ENCODE results near the gene UCKL1.
"Not testable (repeated sequence)": the region's sequence is repeated elsewhere in the genome, so short reads cannot be mapped to it uniquely, and the experiment has no call there.

UCKL1 gene

DNA sequence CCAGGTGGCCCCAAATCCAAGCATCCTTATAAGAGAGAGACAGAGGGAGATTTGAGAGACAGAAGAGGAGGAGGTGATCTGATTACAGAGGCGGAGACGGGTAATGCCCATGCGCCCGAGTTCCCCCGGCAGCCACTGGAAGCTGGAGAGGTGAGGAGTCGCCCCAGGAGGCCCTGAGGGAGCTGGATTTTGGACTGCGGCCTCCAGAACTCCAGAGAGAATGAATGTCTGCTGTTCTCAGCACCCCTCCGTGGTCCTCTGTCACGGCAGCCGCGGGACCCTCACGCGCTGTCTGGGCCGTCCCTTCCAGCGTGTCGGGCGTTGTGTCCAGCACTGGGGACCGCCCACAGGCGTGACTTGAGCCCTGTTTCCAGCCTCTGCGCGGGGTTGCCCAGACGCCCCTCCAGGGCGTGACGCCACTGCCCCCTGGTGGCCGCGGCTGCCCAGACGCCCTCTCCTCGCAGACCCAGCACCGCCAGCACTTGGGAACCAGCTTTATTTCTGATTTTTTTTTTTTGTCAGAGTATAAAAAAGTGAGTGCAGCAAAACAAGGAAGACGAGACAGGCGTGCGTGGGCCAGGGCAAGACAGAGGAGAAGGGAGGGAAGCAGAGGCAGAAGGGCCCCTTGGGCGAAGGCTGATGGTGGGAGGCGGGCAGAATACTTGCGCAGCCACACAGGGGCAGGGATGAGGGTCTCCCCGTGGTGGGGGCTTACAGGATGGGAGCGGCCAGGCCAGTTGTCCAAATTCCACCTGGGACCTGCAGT, 17.6 kb upstream of the UCKL1 start:
- TF ChIP-seq, protein P1, sequence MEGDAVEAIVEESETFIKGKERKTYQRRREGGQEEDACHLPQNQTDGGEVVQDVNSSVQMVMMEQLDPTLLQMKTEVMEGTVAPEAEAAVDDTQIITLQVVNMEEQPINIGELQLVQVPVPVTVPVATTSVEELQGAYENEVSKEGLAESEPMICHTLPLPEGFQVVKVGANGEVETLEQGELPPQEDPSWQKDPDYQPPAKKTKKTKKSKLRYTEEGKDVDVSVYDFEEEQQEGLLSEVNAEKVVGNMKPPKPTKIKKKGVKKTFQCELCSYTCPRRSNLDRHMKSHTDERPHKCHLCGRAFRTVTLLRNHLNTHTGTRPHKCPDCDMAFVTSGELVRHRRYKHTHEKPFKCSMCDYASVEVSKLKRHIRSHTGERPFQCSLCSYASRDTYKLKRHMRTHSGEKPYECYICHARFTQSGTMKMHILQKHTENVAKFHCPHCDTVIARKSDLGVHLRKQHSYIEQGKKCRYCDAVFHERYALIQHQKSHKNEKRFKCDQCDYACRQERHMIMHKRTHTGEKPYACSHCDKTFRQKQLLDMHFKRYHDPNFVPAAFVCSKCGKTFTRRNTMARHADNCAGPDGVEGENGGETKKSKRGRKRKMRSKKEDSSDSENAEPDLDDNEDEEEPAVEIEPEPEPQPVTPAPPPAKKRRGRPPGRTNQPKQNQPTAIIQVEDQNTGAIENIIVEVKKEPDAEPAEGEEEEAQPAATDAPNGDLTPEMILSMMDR (IDR thresholded peaks at IDR 0.05; ENCODE audit: low read depth, low read length): peak; percentile 80
- H3K27me3 ChIP-seq (ENCODE audit: insufficient read depth, low read depth, severe bottlenecking): no peaks in the 10 kb centered on the region
- DNase-seq: peak; percentile 75
- H3K4me3 ChIP-seq (ENCODE audit: low read depth, low read length): peak overlapping the region; percentile 37
- no peaks in the 10 kb centered on the region for H3K36me3 ChIP-seq
- H3K9me3 ChIP-seq (ENCODE audit: severe bottlenecking): no peaks in the 10 kb centered on the region
- no peak overlapping the region; the same call in 1 of the 2 replicates for H3K27ac ChIP-seq

DNA sequence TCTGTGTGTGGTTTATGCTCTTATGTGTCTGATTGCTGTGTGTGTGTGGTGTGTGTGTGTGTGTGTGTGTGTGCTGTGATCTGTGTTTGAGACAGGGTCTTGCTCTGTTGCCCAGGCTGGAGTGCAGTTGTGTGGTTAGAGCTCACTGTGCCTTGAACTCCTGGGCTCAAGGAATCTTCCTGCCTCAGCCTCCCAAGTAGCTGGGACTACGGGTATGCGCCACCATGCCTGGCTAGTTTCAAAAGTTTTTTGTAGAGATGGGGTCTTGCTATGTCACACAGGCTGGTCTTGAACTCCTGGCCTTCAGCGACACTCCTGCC, 16.9 kb upstream of the UCKL1 start:
- Histone ChIP-seq H3K27me3 (ENCODE audit: insufficient read depth, low read depth, severe bottlenecking) (no peaks in the 10 kb centered on the region), H3K4me3 (ENCODE audit: low read depth, low read length) (no peak overlapping the region), H3K9me3 (ENCODE audit: severe bottlenecking) (no peaks in the 10 kb centered on the region), H3K36me3 (no peaks in the 10 kb centered on the region), H3K27ac (no peak overlapping the region)
- DNase-seq: no peak
- TF ChIP-seq, protein P1 (IDR thresholded peaks at IDR 0.05; ENCODE audit: low read depth, low read length): no peak

DNA sequence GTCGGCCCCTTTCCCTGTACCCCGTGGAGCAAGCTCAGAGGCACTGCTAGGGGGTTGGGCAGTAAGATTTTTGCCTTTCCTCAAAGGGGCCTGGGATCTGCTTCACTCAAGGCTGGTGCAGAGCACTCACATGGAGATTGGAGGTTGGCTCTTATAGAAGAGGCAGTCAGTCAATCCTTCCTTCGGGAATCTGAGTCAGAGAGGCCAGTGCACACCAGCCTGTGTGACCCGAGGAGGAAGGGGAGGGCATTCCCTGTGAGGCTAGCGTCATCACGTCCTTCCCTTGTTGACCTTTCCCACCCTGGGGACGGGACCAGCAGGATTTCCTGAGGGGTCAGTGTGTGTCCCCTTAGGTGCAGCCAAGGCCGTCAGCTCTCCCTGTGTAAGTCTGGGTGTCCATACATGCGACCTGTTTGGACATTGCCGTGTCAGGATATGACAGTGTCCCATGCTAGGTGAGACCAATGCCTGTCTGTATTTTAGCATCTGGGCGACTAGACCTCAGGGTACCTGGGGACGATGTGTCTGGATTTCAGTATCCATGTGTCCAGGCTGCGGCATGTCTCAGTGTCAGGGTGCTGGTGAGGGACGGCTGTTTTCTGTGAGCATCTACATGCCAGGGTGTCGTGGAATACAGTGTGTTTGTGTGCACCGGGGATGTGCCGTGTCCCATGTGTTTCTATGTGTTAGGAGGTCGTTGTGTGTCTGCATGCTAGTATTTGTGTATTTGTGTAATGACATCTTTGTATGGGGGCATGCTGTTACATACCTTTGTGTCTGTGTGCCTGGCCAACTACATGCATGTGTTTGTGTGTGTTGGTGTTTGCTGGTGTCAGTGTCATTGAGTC, 16.3 kb upstream of the UCKL1 start:
- H3K4me3 ChIP-seq (ENCODE audit: low read depth, low read length): no peak overlapping the region
- H3K27ac ChIP-seq: no peak overlapping the region
- no peaks in the 10 kb centered on the region for H3K36me3 ChIP-seq
- TF ChIP-seq, protein P1 (IDR thresholded peaks at IDR 0.05; ENCODE audit: low read depth, low read length): no peak
- no peaks in the 10 kb centered on the region for H3K27me3 ChIP-seq (ENCODE audit: insufficient read depth, low read depth, severe bottlenecking)
- H3K9me3 ChIP-seq (ENCODE audit: severe bottlenecking): no peaks in the 10 kb centered on the region
- no peak for DNase-seq

DNA sequence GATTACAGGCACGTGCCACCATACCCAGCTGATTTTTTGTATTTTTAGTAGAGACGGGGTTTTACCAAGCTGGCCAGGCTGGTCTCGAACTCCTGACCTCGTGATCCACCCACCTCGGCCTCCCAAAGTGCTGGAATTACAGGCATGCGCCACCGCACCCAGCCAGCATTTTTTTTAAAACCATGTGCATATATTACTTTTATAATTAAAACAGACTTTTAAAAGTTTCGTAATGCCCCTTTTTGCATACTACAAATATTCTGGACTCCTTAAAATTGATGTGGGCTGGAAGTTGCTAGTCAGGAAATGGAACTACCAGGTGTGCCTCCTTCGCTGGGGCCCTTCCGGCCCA, 15.7 kb upstream of the UCKL1 start:
- H3K4me3 ChIP-seq (ENCODE audit: low read depth, low read length); DNase-seq; H3K27ac ChIP-seq: not testable (repeated sequence)

DNA sequence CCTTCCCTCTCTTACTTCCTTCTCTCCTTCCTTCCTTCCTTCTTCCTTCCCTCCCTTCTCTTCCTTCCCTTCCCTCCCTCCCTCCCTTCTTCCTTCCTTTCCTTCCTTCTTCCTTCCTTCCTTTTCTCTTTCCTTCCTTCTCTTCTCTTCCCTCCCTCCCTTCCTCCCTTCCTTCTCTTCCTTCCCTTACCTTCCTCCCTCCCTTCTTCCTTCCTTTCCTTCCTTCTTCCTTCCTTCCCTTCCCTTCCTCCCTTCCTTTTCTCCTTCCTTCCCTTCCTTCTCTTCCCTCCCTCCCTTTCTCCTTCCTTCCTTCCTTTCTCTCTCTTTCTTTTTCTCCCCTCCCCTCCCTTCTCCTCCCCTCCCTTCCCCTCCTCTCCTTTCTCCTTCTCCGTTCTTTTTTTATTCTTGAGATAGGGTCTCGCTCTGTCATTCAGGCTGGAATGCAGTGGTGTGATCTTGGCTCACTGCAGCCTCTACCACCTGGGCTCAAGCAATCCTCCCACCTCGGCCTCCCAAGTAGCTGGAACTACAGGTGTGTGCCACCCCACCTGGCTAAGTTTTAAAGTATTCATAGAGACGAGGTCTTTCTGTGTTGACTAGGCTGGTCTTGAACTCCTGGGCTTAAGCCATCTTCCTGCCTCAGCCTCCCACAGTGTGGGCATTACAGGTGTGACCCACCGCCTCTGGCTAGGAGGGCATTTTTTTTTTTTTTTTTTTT, 14.7 kb upstream of the UCKL1 start:
- DNase-seq: no peak
- H3K9me3 ChIP-seq (ENCODE audit: severe bottlenecking): no peaks in the 10 kb centered on the region
- no peaks in the 10 kb centered on the region for H3K27me3 ChIP-seq (ENCODE audit: insufficient read depth, low read depth, severe bottlenecking)
- H3K4me3 ChIP-seq (ENCODE audit: low read depth, low read length): no peak overlapping the region
- peaks cover 5% of the 10 kb centered on the region for H3K36me3 ChIP-seq
- no peak overlapping the region for H3K27ac ChIP-seq
- TF ChIP-seq, protein P1 (IDR thresholded peaks at IDR 0.05; ENCODE audit: low read depth, low read length): no peak

More for the DNA sequence above, 15.7 kb upstream of the UCKL1 start:
- not testable (repeated sequence) for H3K9me3 ChIP-seq (ENCODE audit: severe bottlenecking); H3K27me3 ChIP-seq (ENCODE audit: insufficient read depth, low read depth, severe bottlenecking); H3K36me3 ChIP-seq
